ENCODE measurements around the gene HSP90AB1. TPM values are rescaled to one million over a fixed set of nuclear protein-coding genes. Genes with fewer than 3 reads are reported as not detected.
A peak's percentile ranks its signal among the peaks of the same experiment; 100 is the strongest.

Gene HSP90AB1
- polyA plus RNA-seq, 3 donors: 119 to 242 (median 145) TPM

GRCh38 chr6:44271914-44272313 is 25.0 kb downstream of the HSP90AB1 start:
- peaks cover 0 to 20% (median 9%) of the 10 kb centered on the region in 7 donors for H3K9me3 Mint-ChIP-seq
- H3K9me3 ChIP-seq (replicated peaks in 1 of 2; ENCODE audit: control insufficient read depth in 1 of 2, insufficient read depth in 1 of 2, low read length in 2 of 2): peaks cover 0 to 14% of the 10 kb centered on the region in 2 donors
- DNase-seq: no peak
- no peaks in the 10 kb centered on the region for H3K79me2 ChIP-seq (ENCODE audit: insufficient read depth, low read length)
- TF ChIP-seq CTCF (IDR thresholded peaks at IDR 0.05): no peak
- no peak overlapping the region for H3K27ac Mint-ChIP-seq
- peaks cover 46 to 80% of the 10 kb centered on the region in 2 donors for H3K27me3 ChIP-seq (ENCODE audit: control insufficient read depth in 2 of 2, insufficient read depth in 2 of 2, low read length in 2 of 2)
- H3K36me3 Mint-ChIP-seq: peaks cover 4 to 6% of the 10 kb centered on the region in 2 donors
- H3K4me3 Mint-ChIP-seq: peak overlapping the region in 1 of 2 donors; percentile 80
- H3K36me3 ChIP-seq (replicated peaks in 1 of 2; ENCODE audit: control insufficient read depth in 1 of 2, insufficient read depth in 2 of 2, low read length in 2 of 2): no peaks in the 10 kb centered on the region
- no peak overlapping the region for H3K27ac ChIP-seq (ENCODE audit: low read depth in 1 of 2, low read length in 2 of 2)
- no peak overlapping the region for H3K9ac ChIP-seq (ENCODE audit: insufficient read depth, low read length, poor library complexity, severe bottlenecking)
- peaks cover 9 to 18% of the 10 kb centered on the region in 2 donors for H3K4me1 ChIP-seq (ENCODE audit: control insufficient read depth in 1 of 2, insufficient read depth in 2 of 2, low read length in 2 of 2)
- no peak overlapping the region for H3K4me2 ChIP-seq (replicated peaks; ENCODE audit: extremely low read depth, low read length, poor library complexity, severe bottlenecking)
- H3K27me3 Mint-ChIP-seq (ENCODE audit: low read depth in 3 of 3): peaks cover 66 to 82% (median 80%) of the 10 kb centered on the region in 3 donors
- no peaks in the 10 kb centered on the region for H4K20me1 ChIP-seq (ENCODE audit: insufficient read depth, low read length)
- no peak overlapping the region for H2AFZ ChIP-seq (ENCODE audit: insufficient read depth, low read depth, low read length, poor library complexity, severe bottlenecking)
- H3K4me3 ChIP-seq (replicated peaks in 1 of 3; ENCODE audit: low read depth in 2 of 3, low read length in 3 of 3): no peak overlapping the region
- intact Hi-C loops (cut with micrococcal nuclease): no loop called here
- peaks cover 14% of the 10 kb centered on the region for H3K4me1 Mint-ChIP-seq
- no CpG with 5 or more reads among the region's 3 CpGs for WGBS (ENCODE audit: insufficient coverage)

- H3K36me3 ChIP-seq (replicated peaks in 1 of 2; ENCODE audit: control insufficient read depth in 1 of 2, insufficient read depth in 2 of 2, low read length in 2 of 2): no peaks in the 10 kb centered on the region
- no peak overlapping the region for H3K9ac ChIP-seq (ENCODE audit: insufficient read depth, low read length, poor library complexity, severe bottlenecking)
- no peak for TF ChIP-seq CTCF (IDR thresholded peaks at IDR 0.05)
- H3K4me1 ChIP-seq (ENCODE audit: control insufficient read depth in 1 of 2, insufficient read depth in 2 of 2, low read length in 2 of 2): peaks cover 9 to 18% of the 10 kb centered on the region in 2 donors
- H2AFZ ChIP-seq (ENCODE audit: insufficient read depth, low read depth, low read length, poor library complexity, severe bottlenecking): no peak overlapping the region
- H3K27me3 Mint-ChIP-seq (ENCODE audit: low read depth in 3 of 3): peaks cover 72 to 85% (median 83%) of the 10 kb centered on the region in 3 donors
- H3K79me2 ChIP-seq (ENCODE audit: insufficient read depth, low read length): no peaks in the 10 kb centered on the region
- peaks cover 12% of the 10 kb centered on the region for H3K4me1 Mint-ChIP-seq
- H3K36me3 Mint-ChIP-seq: peaks cover 4 to 10% of the 10 kb centered on the region in 2 donors
- no peak overlapping the region for H3K4me2 ChIP-seq (replicated peaks; ENCODE audit: extremely low read depth, low read length, poor library complexity, severe bottlenecking)
- H3K9me3 ChIP-seq (replicated peaks in 1 of 2; ENCODE audit: control insufficient read depth in 1 of 2, insufficient read depth in 1 of 2, low read length in 2 of 2): peaks cover 0 to 14% of the 10 kb centered on the region in 2 donors
- peak overlapping the region in 1 of 2 donors; percentile 44 for H3K4me3 Mint-ChIP-seq
- H4K20me1 ChIP-seq (ENCODE audit: insufficient read depth, low read length): no peaks in the 10 kb centered on the region
- H3K27ac Mint-ChIP-seq: no peak overlapping the region
- DNase-seq: no peak
- peaks cover 49 to 87% of the 10 kb centered on the region in 2 donors for H3K27me3 ChIP-seq (ENCODE audit: control insufficient read depth in 2 of 2, insufficient read depth in 2 of 2, low read length in 2 of 2)
- intact Hi-C loops (cut with micrococcal nuclease): no loop called here
- H3K9me3 Mint-ChIP-seq: peaks cover 0 to 22% (median 9%) of the 10 kb centered on the region in 7 donors
- H3K27ac ChIP-seq (ENCODE audit: low read depth in 1 of 2, low read length in 2 of 2): no peak overlapping the region
- no peak overlapping the region for H3K4me3 ChIP-seq (replicated peaks in 1 of 3; ENCODE audit: low read depth in 2 of 3, low read length in 3 of 3)
- 92% methylated on average over 3 of the region's 3 CpGs for WGBS (ENCODE audit: insufficient coverage)
Observed at GRCh38 chr6:44272529-44272928, 25.6 kb downstream of the HSP90AB1 start.

Data from CD14-positive monocyte (primary cell).